GM10266 (cell line): Measurements from ENCODE around the gene PDE4B.

Source experiments
- DNase-seq: peaks from one replicate; pipeline ENCODE4 v3.0.0; 2012; ENCODE audit errors: extremely low spot score
- CTCF ChIP-seq: IDR thresholded peaks from 2 replicates; pipeline ENCODE4 v1.5.1; 2012; ENCODE audit warnings: mild to moderate bottlenecking, low read depth; ENCODE audit not compliant: control insufficient read depth, insufficient read depth; ENCODE audit errors: missing control alignments

PDE4B gene

GRCh38 chr1:66302184-66302742, 509.6 kb downstream of the PDE4B start:
- TF ChIP-seq CTCF, result no peak

GRCh38 chr1:66302815-66303214, 510.1 kb downstream of the PDE4B start:
- no peak for DNase-seq
- TF ChIP-seq CTCF, result no peak

More at GRCh38 chr1:66302184-66302742, 509.6 kb downstream of the PDE4B start:
- no peak for DNase-seq

GRCh38 chr1:66303646-66304045, 511.0 kb downstream of the PDE4B start:
- no peak for TF ChIP-seq CTCF
- DNase-seq, result no peak

- no peak for TF ChIP-seq CTCF
Observed at GRCh38 chr1:66304128-66304527, 511.4 kb downstream of the PDE4B start.

GRCh38 chr1:66305927-66306326, 513.2 kb downstream of the PDE4B start:
- no peak for TF ChIP-seq CTCF
- no peak for DNase-seq

More at GRCh38 chr1:66304128-66304527, 511.4 kb downstream of the PDE4B start:
- DNase-seq, result no peak

GRCh38 chr1:66309006-66309741, 516.5 kb downstream of the PDE4B start:
- DNase-seq, result no peak
- no peak for TF ChIP-seq CTCF

- TF ChIP-seq CTCF, result no peak
- DNase-seq, result no peak
Observed at GRCh38 chr1:66311092-66311491, 518.4 kb downstream of the PDE4B start.
